ENCODE measurements around the gene AKAP13.
"Not testable (repeated sequence)": the region's sequence is repeated elsewhere in the genome, so short reads cannot be mapped to it uniquely, and the experiment has no call there.

Gene AKAP13

GRCh38 chr15:85661859-85662258, 281.5 kb downstream of the AKAP13 start:
- no peak for DNase-seq (ENCODE audit: low read depth in 2 of 2)

- DNase-seq (ENCODE audit: low read depth in 2 of 2): not testable (repeated sequence)
Observed at GRCh38 chr15:85665677-85666076, 285.3 kb downstream of the AKAP13 start.

- peak in 1 of 2 donors; percentile 14 for DNase-seq (ENCODE audit: low read depth in 2 of 2)
Observed at GRCh38 chr15:85667491-85668424, 287.4 kb downstream of the AKAP13 start.

GRCh38 chr15:85671156-85671555, 290.8 kb downstream of the AKAP13 start:
- DNase-seq (ENCODE audit: low read depth in 2 of 2): no peak

- DNase-seq (ENCODE audit: low read depth in 2 of 2): no peak
Observed at GRCh38 chr15:85672332-85673084, 292.1 kb downstream of the AKAP13 start.

- DNase-seq (ENCODE audit: low read depth in 2 of 2): no peak
Observed at GRCh38 chr15:85673326-85673725, 292.9 kb downstream of the AKAP13 start.

- no peak for DNase-seq (ENCODE audit: low read depth in 2 of 2)
Observed at GRCh38 chr15:85676342-85677098, 296.1 kb downstream of the AKAP13 start.

- no peak for DNase-seq (ENCODE audit: low read depth in 2 of 2)
Observed at GRCh38 chr15:85679231-85679630, 298.8 kb downstream of the AKAP13 start.

- no peak for DNase-seq (ENCODE audit: low read depth in 2 of 2)
Observed at GRCh38 chr15:85681386-85681785, 301.0 kb downstream of the AKAP13 start.

GRCh38 chr15:85684174-85684710, 303.8 kb downstream of the AKAP13 start:
- DNase-seq (ENCODE audit: low read depth in 2 of 2): no peak

GRCh38 chr15:85685356-85685755, 305.0 kb downstream of the AKAP13 start:
- no peak for DNase-seq (ENCODE audit: low read depth in 2 of 2)

GRCh38 chr15:85687329-85687728, 306.9 kb downstream of the AKAP13 start:
- no peak for DNase-seq (ENCODE audit: low read depth in 2 of 2)

- no peak for DNase-seq (ENCODE audit: low read depth in 2 of 2)
Observed at GRCh38 chr15:85688711-85689110, 308.3 kb downstream of the AKAP13 start.

GRCh38 chr15:85689729-85690128, 309.3 kb downstream of the AKAP13 start:
- peak in 1 of 2 donors; percentile 50 for DNase-seq (ENCODE audit: low read depth in 2 of 2)

GRCh38 chr15:85690561-85691231, 310.3 kb downstream of the AKAP13 start:
- DNase-seq (ENCODE audit: low read depth in 2 of 2): no peak

- DNase-seq (ENCODE audit: low read depth in 2 of 2): no peak
Observed at GRCh38 chr15:85691350-85692240, 311.2 kb downstream of the AKAP13 start.

GRCh38 chr15:85692321-85692720, 311.9 kb downstream of the AKAP13 start:
- DNase-seq (ENCODE audit: low read depth in 2 of 2): no peak

GRCh38 chr15:85692873-85693272, 312.5 kb downstream of the AKAP13 start:
- no peak for DNase-seq (ENCODE audit: low read depth in 2 of 2)

GRCh38 chr15:85693277-85693676, 312.9 kb downstream of the AKAP13 start:
- DNase-seq (ENCODE audit: low read depth in 2 of 2): no peak

GRCh38 chr15:85694091-85694490, 313.7 kb downstream of the AKAP13 start:
- DNase-seq (ENCODE audit: low read depth in 2 of 2): no peak

Measured in stimulated activated CD8-positive, alpha-beta memory T cell treated with anti-CD3 and anti-CD28 coated beads, Interleukin-2, amount 100 ng/mL, for 48 hours (primary cell).